Measurements from ENCODE around the gene KCND2. TPM values are rescaled to one million over a fixed set of nuclear protein-coding genes. Genes with fewer than 3 reads are reported as not detected.
A peak's percentile ranks its signal among the peaks of the same experiment; 100 is the strongest.
"Not testable (repeated sequence)": the region's sequence is repeated elsewhere in the genome, so short reads cannot be mapped to it uniquely, and the experiment has no call there.

KCND2 gene
- total RNA-seq, 1 donor from 2014 or later: 0.30 TPM

DNA sequence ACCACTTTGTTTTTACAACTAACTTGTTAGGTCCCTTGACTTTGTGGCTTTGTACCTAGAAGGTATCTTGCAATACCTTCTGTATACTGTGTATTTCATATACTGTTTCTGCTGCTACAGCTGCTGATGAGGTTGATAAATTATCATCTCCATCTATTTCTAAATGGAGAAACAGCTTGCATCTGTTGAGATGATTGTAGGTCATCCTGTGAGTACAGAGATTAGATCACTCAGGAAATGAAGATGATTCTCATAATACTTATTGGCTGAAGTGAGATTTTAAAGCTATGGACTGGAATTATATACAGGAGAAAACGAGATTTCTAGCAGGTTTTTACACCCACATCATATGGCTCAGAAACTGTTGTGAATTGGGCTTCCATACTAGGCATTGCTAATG is 280.5 kb downstream of the KCND2 start:
- no peak for DNase-seq (ENCODE audit: low spot score)
- peaks cover 1% of the 10 kb centered on the region for H3K27me3 Mint-ChIP-seq (ENCODE audit: low read depth)
- H3K4me3 Mint-ChIP-seq (ENCODE audit: unreplicated experiment): no peak overlapping the region
- H3K36me3 Mint-ChIP-seq (ENCODE audit: low read depth): no peaks in the 10 kb centered on the region
- no peak overlapping the region for H3K27ac Mint-ChIP-seq (ENCODE audit: unreplicated experiment)
- peaks cover 7% of the 10 kb centered on the region for H3K4me1 Mint-ChIP-seq (ENCODE audit: low read depth)
- TF ChIP-seq, protein P1, sequence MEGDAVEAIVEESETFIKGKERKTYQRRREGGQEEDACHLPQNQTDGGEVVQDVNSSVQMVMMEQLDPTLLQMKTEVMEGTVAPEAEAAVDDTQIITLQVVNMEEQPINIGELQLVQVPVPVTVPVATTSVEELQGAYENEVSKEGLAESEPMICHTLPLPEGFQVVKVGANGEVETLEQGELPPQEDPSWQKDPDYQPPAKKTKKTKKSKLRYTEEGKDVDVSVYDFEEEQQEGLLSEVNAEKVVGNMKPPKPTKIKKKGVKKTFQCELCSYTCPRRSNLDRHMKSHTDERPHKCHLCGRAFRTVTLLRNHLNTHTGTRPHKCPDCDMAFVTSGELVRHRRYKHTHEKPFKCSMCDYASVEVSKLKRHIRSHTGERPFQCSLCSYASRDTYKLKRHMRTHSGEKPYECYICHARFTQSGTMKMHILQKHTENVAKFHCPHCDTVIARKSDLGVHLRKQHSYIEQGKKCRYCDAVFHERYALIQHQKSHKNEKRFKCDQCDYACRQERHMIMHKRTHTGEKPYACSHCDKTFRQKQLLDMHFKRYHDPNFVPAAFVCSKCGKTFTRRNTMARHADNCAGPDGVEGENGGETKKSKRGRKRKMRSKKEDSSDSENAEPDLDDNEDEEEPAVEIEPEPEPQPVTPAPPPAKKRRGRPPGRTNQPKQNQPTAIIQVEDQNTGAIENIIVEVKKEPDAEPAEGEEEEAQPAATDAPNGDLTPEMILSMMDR (IDR thresholded peaks at IDR 0.05): no peak
- H3K9me3 Mint-ChIP-seq (ENCODE audit: low read depth): no peaks in the 10 kb centered on the region

DNA sequence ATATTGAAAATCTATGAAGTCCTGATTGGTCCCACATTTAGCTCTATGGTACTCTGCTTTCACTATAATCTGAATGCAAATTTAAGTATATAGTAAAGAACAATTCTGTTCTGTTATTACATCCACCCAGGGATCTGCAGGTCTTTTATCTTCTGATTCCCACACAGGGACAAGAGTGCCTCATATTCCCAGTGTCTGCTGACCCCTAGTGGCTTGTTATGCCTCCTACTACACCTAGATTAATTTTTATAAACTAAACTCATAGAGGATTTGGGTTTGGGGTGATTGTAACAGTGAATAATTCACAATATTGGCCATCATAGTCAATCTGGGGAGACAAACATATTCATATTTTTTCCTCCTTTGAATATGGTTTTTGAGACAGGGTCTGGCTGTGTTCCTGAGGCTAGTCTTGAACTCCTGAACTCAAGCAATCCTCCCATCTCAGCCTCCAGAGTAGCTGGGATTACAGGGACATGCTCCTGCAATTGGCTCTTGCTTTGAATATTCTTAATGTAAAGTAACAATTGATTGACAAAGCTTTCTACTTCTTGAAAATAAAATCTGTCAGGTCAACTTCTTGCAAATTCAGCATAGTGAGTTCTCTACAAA is 282.1 kb downstream of the KCND2 start:
- Mint-ChIP-seq H3K36me3 (ENCODE audit: low read depth) (no peaks in the 10 kb centered on the region), H3K4me1 (ENCODE audit: low read depth) (peaks cover 8% of the 10 kb centered on the region), H3K27ac (ENCODE audit: unreplicated experiment) (no peak overlapping the region), H3K27me3 (ENCODE audit: low read depth) (no peaks in the 10 kb centered on the region), H3K4me3 (ENCODE audit: unreplicated experiment) (no peak overlapping the region), H3K9me3 (ENCODE audit: low read depth) (no peaks in the 10 kb centered on the region)
- DNase-seq (ENCODE audit: low spot score): no peak
- TF ChIP-seq, protein P1 (IDR thresholded peaks at IDR 0.05): peak; percentile 97

DNA sequence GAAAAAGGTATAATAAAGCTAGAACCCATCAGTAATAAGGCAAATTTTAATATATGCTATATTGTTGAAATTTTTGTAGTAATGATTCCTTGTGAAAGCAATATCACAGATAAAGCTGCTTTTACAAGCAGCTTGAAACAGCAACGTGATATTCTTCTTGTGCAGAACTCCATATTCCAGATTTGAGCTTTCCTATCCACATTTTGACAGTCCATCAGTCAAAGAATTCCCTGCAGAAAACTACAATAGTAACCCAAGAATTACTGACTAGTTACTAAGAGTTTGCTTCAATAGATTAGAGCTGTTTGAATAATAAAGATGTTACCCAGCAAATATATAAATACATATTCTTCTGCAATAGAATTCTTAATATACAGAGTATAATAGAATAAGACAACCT is 291.2 kb downstream of the KCND2 start:
- Mint-ChIP-seq H3K27me3 (ENCODE audit: low read depth) (no peaks in the 10 kb centered on the region), H3K4me3 (ENCODE audit: unreplicated experiment) (no peak overlapping the region), H3K27ac (ENCODE audit: unreplicated experiment) (no peak overlapping the region), H3K4me1 (ENCODE audit: low read depth) (peaks cover 4% of the 10 kb centered on the region), H3K36me3 (ENCODE audit: low read depth) (no peaks in the 10 kb centered on the region), H3K9me3 (ENCODE audit: low read depth) (no peaks in the 10 kb centered on the region)
- DNase-seq (ENCODE audit: low spot score): no peak
- TF ChIP-seq, protein P1 (IDR thresholded peaks at IDR 0.05): no peak

DNA sequence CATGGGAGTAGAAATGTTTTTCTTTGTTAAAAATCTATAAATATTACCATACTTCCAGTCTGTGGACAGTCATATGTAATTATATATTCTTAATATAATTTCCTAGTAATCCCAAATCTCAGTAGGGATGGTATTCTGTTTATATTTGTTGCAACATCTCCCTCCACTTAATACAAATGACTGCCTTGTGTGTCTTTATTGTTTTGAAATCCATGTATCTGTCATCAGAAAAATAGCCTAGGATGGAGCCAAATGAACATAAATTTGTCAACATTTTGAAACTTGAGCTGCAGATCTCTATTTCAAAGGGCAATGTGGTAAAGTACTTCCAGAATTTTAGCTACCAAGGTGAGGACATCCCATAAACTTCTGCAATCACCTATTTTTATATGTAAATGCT is 294.2 kb downstream of the KCND2 start:
- Mint-ChIP-seq H3K9me3 (ENCODE audit: low read depth) (no peaks in the 10 kb centered on the region), H3K4me3 (ENCODE audit: unreplicated experiment) (no peak overlapping the region), H3K4me1 (ENCODE audit: low read depth) (no peaks in the 10 kb centered on the region), H3K27me3 (ENCODE audit: low read depth) (no peaks in the 10 kb centered on the region), H3K36me3 (ENCODE audit: low read depth) (no peaks in the 10 kb centered on the region), H3K27ac (ENCODE audit: unreplicated experiment) (no peak overlapping the region)
- TF ChIP-seq, protein P1 (IDR thresholded peaks at IDR 0.05): no peak
- no peak for DNase-seq (ENCODE audit: low spot score)

DNA sequence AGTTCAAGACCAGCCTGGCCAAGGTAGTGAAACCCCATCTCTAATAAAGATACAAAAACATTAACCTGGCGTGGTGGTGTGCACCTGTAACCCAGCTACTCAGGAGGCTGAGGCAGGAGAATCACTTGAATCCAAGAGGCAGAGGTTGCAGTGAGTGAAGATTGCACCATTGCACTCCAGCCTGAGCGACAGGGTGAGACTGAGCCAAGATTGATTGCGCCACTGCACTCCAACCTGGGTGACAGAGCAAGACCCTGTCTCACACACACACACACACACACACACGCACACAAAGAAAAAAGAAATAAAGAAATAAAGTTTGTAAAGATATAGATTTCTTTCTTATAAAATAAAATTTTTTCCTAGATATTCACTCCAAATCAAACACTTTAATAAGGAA is 305.7 kb downstream of the KCND2 start:
- not testable (repeated sequence) for H3K4me1 Mint-ChIP-seq (ENCODE audit: low read depth); H3K9me3 Mint-ChIP-seq (ENCODE audit: low read depth); H3K36me3 Mint-ChIP-seq (ENCODE audit: low read depth); H3K27ac Mint-ChIP-seq (ENCODE audit: unreplicated experiment); H3K27me3 Mint-ChIP-seq (ENCODE audit: low read depth); H3K4me3 Mint-ChIP-seq (ENCODE audit: unreplicated experiment); DNase-seq (ENCODE audit: low spot score)

DNA sequence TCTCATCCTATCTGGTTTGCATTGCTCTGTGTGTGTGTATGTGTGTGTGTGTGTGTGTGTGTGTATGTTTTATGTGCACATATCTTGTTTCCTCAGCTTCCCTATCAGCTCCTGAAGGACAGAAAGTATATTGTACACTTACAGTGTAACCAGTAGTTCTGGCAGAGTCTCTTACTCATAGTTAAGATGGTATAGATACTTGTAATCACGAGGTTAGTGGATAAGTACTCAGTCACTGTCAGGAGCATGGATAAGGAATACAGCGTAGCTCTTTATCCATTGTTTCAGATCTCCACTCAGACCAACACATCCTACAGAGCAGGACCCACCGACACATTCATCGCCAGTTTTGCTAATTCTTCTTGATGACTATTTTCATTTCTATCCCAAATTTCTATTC is 309.9 kb downstream of the KCND2 start:
- Mint-ChIP-seq H3K27ac (ENCODE audit: unreplicated experiment) (no peak overlapping the region), H3K4me1 (ENCODE audit: low read depth) (peaks cover 25% of the 10 kb centered on the region), H3K9me3 (ENCODE audit: low read depth) (no peaks in the 10 kb centered on the region), H3K36me3 (ENCODE audit: low read depth) (no peaks in the 10 kb centered on the region), H3K4me3 (ENCODE audit: unreplicated experiment) (no peak overlapping the region), H3K27me3 (ENCODE audit: low read depth) (no peaks in the 10 kb centered on the region)
- TF ChIP-seq, protein P1 (IDR thresholded peaks at IDR 0.05): no peak
- no peak for DNase-seq (ENCODE audit: low spot score)

All from chondrocyte (in vitro differentiated cells).